ENCODE data around the gene STMP1. TPM values are rescaled to one million over a fixed set of nuclear protein-coding genes. Genes with fewer than 3 reads are reported as not detected.
"Not testable (repeated sequence)": the region's sequence is repeated elsewhere in the genome, so short reads cannot be mapped to it uniquely, and the experiment has no call there.

STMP1 gene
- total RNA-seq, 1 donor from 2014 or later, result 26.2 TPM

GRCh38 chr7:135620980-135621850, 41.1 kb upstream of the STMP1 start:
- TF ChIP-seq CTCF (IDR thresholded peaks at IDR 0.05), result peak; percentile 80
- no peak for ATAC-seq (ENCODE audit: low read depth)
- Mint-ChIP-seq H3K9me3 (no peaks in the 10 kb centered on the region), H3K27ac (no peak overlapping the region), H3K36me3 (ENCODE audit: low read depth) (peaks cover 73% of the 10 kb centered on the region), H3K4me3 (no peak overlapping the region), H3K4me1 (no peaks in the 10 kb centered on the region), H3K27me3 (no peaks in the 10 kb centered on the region)
- ChIA-PET POLR2A (no interaction called here), CTCF (interaction anchor here (0.7 to 2.7 kb wide), 4 partner anchors 12 to 53 kb away, joined by 3 to 10 read pairs (median 4); no protein-coding TSS in a partner anchor)
- intact Hi-C loops (cut with micrococcal nuclease), result no loop called here
- no peak for DNase-seq

GRCh38 chr7:135634191-135634878, 28.0 kb upstream of the STMP1 start:
- Mint-ChIP-seq H3K4me1 (no peaks in the 10 kb centered on the region), H3K27me3 (no peaks in the 10 kb centered on the region), H3K9me3 (no peaks in the 10 kb centered on the region), H3K36me3 (ENCODE audit: low read depth) (peaks cover 72% of the 10 kb centered on the region), H3K27ac (no peak overlapping the region), H3K4me3 (no peak overlapping the region)
- POLR2A ChIA-PET, result no interaction called here
- no peak for TF ChIP-seq CTCF (IDR thresholded peaks at IDR 0.05)
- ATAC-seq (ENCODE audit: low read depth), result no peak
- DNase-seq, result no peak
- intact Hi-C loops (cut with micrococcal nuclease), result no loop called here
- CTCF ChIA-PET, result interaction anchor here (1.6 kb wide), 1 partner anchor 11 kb away, joined by 4 read pairs; no protein-coding TSS in a partner anchor

- intact Hi-C loops (cut with micrococcal nuclease); ATAC-seq (ENCODE audit: low read depth); H3K4me3 Mint-ChIP-seq; H3K27me3 Mint-ChIP-seq; H3K4me1 Mint-ChIP-seq; H3K27ac Mint-ChIP-seq; H3K9me3 Mint-ChIP-seq; POLR2A ChIA-PET; DNase-seq: not testable (repeated sequence)
- peaks cover 77% of the 10 kb centered on the region for H3K36me3 Mint-ChIP-seq (ENCODE audit: low read depth)
- CTCF ChIA-PET, result interaction anchor here (1.1 kb wide), 1 partner anchor 359 kb away, joined by 3 read pairs; no protein-coding TSS in a partner anchor
Measured at GRCh38 chr7:135639690-135640089, 22.6 kb upstream of the STMP1 start.

DNA sequence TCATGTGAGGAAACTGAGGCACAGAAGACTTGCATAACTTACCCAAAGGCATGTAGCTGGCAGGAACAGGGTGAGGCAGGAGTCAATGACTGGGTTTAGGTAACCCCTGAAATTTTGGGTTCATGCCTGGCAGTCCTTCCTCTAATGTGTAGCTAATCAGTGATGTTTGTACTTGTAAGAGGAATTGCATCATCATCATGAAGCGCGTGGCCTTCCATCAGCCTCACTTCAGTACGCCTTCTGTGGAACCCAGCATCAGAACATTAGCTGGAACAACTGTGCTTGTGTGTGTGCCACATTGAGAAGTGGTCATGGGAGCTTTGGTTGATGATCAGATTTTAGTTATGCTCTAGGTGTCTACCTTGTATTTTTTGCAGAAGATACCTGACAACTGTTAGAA, 18.2 kb upstream of the STMP1 start:
- ChIA-PET CTCF (interaction anchor here (1.3 to 6.1 kb wide), 6 partner anchors 18 to 369 kb away, joined by 3 to 81 read pairs (median 8); partner anchors contain the start of gene STMP1), POLR2A (interaction anchor here (1.6 kb wide), 1 partner anchor 18 kb away, joined by 3 read pairs; the partner anchor contains the start of gene STMP1)
- no peaks in the 10 kb centered on the region for H3K9me3 Mint-ChIP-seq
- no peak overlapping the region for H3K4me3 Mint-ChIP-seq
- no peak for ATAC-seq (ENCODE audit: low read depth)
- DNase-seq, result no peak
- intact Hi-C loops (cut with micrococcal nuclease), result no loop called here
- no peaks in the 10 kb centered on the region for H3K27me3 Mint-ChIP-seq
- H3K27ac Mint-ChIP-seq, result peak overlapping the region; percentile 14
- peaks cover 78% of the 10 kb centered on the region for H3K36me3 Mint-ChIP-seq (ENCODE audit: low read depth)
- no peak for TF ChIP-seq CTCF (IDR thresholded peaks at IDR 0.05)
- no peaks in the 10 kb centered on the region for H3K4me1 Mint-ChIP-seq

DNA sequence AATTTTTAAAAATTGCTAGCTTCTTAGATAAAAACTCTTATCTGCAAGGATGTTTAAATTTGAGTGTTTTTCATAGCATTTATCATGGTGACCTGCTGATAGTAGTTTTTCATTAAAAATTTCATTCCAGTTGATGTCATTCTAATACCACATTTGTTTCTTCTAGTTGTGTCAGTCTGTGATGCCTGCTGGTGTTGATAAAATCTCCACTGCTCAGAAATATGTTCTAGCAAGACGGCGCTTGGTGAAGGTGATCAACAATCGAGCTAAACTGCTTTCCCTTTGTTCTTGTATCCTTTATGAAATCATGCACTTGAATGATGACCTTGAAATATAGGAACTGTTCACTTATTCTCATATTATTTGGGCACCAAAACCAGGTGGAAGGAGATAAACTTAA, 17.6 kb upstream of the STMP1 start:
- H3K9me3 Mint-ChIP-seq, result no peaks in the 10 kb centered on the region
- TF ChIP-seq CTCF (IDR thresholded peaks at IDR 0.05), result no peak
- intact Hi-C loops (cut with micrococcal nuclease), result loop anchor here (1.0 kb wide), 3 partner anchors 132 to 370 kb away; no protein-coding TSS in a partner anchor
- DNase-seq (no peak), ATAC-seq (ENCODE audit: low read depth) (no peak)
- H3K36me3 Mint-ChIP-seq (ENCODE audit: low read depth), result peaks cover 73% of the 10 kb centered on the region
- no peak overlapping the region for H3K27ac Mint-ChIP-seq
- H3K4me3 Mint-ChIP-seq, result no peak overlapping the region
- H3K27me3 Mint-ChIP-seq, result no peaks in the 10 kb centered on the region
- POLR2A ChIA-PET, result no interaction called here
- H3K4me1 Mint-ChIP-seq, result no peaks in the 10 kb centered on the region
- CTCF ChIA-PET, result interaction anchor here (0.6 to 6.1 kb wide), 15 partner anchors 11 to 369 kb away, joined by 3 to 81 read pairs (median 4); no protein-coding TSS in a partner anchor

All from activated B cell treated with CpG ODN at 0.5 μM for 24 hours (primary cell).